Posterior vena cava (tissue), 2 donors: Measurements from ENCODE around the gene LOXHD1. TPM values are rescaled to one million over a fixed set of nuclear protein-coding genes. Genes with fewer than 3 reads are reported as not detected.
A peak's percentile ranks its signal among the peaks of the same experiment; 100 is the strongest.

Experiments
- DNase-seq: peaks from one replicate; pipeline ENCODE4 v3.0.0-alpha.2; 2020; ENCODE audit warnings: low spot score
- intact Hi-C, 2 donors: fragments of 100-400 bp; cut with DNase I; formaldehyde crosslinking; loops; one replicate each; pipeline versions ENCODE4 v1.14.1 to v1.14.2; 2022 to 2023
- long read RNA-seq, 2 donors: library from polyadenylated mRNA; unstranded; transcript quantifications; one replicate each; pipeline ENCODE4 v2.0.0, GENCODE V29; 2020 to 2021
- total RNA-seq, 2 donors: library from RNA; stranded (reverse); fragmentation: NEBNext Ultra II Directional; extraction: Animal tissue kit (Norgen Biotek cat#: 25700); gene quantifications; one replicate each; pipeline ENCODE4 v1.2.1, GENCODE V29; 2021
- donor health status: DM: yes; HTN: yes; CAD: no.
- donor health status: DM: yes; HTN: yes; CAD: no.

The LOXHD1 gene
- total RNA-seq: under 1 TPM; 0.37 to 0.38 TPM
- long read RNA-seq, donor 1: 0 reads
- long read RNA-seq, donor 2: 0 reads

GRCh38 chr18:46657115-46657955 lies at the start of gene LOXHD1:
TSS of gene LOXHD1 (minus strand) at chr18:46657220. CDS start at chr18:46657033, 187 bp downstream.
- no peak for DNase-seq
- intact Hi-C loops: loop anchor here (1.0 to 10.0 kb wide), 4 partner anchors 375 to 510 kb away; a partner anchor contains a TSS

GRCh38 chr18:46705521-46705920 lies 48.5 kb upstream of the LOXHD1 start:
- no peak for DNase-seq
- intact Hi-C loops: no loop called here

- intact Hi-C loops: no loop called here
- no peak for DNase-seq
Observed at GRCh38 chr18:46704816-46705215, 47.8 kb upstream of the LOXHD1 start.

GRCh38 chr18:46704189-46704588 lies 47.2 kb upstream of the LOXHD1 start:
- no peak for DNase-seq
- intact Hi-C loops: no loop called here

GRCh38 chr18:46702471-46702870 lies 45.5 kb upstream of the LOXHD1 start:
- DNase-seq: no peak
- intact Hi-C loops: no loop called here

- DNase-seq: no peak
- intact Hi-C loops: no loop called here
Observed at GRCh38 chr18:46700066-46700824, 43.2 kb upstream of the LOXHD1 start.

GRCh38 chr18:46696702-46697101 lies 39.7 kb upstream of the LOXHD1 start:
- intact Hi-C loops: no loop called here
- no peak for DNase-seq

- intact Hi-C loops: no loop called here
- DNase-seq: no peak
Observed at GRCh38 chr18:46696268-46696667, 39.2 kb upstream of the LOXHD1 start.

GRCh38 chr18:46693996-46694395 lies 37.0 kb upstream of the LOXHD1 start:
- intact Hi-C loops: no loop called here

GRCh38 chr18:46688853-46689525 lies 32.0 kb upstream of the LOXHD1 start:
- intact Hi-C loops: no loop called here
- DNase-seq: no peak

More at GRCh38 chr18:46693996-46694395, 37.0 kb upstream of the LOXHD1 start:
- peak; percentile 12 for DNase-seq

GRCh38 chr18:46686186-46686585 lies 29.2 kb upstream of the LOXHD1 start:
- no peak for DNase-seq
- intact Hi-C loops: no loop called here

GRCh38 chr18:46683252-46683651 lies 26.2 kb upstream of the LOXHD1 start:
- no peak for DNase-seq
- intact Hi-C loops: no loop called here

- intact Hi-C loops: no loop called here
- DNase-seq: no peak
Observed at GRCh38 chr18:46680784-46681695, 24.0 kb upstream of the LOXHD1 start.

- no peak for DNase-seq
- intact Hi-C loops: no loop called here
Observed at GRCh38 chr18:46679846-46680598, 23.0 kb upstream of the LOXHD1 start.

- intact Hi-C loops: no loop called here
- no peak for DNase-seq
Observed at GRCh38 chr18:46678785-46679399, 21.9 kb upstream of the LOXHD1 start.

- DNase-seq: no peak
- intact Hi-C loops: no loop called here
Observed at GRCh38 chr18:46678041-46678440, 21.0 kb upstream of the LOXHD1 start.

- no peak for DNase-seq
- intact Hi-C loops: no loop called here
Observed at GRCh38 chr18:46677611-46678010, 20.6 kb upstream of the LOXHD1 start.
